HG03095 (cell line): ENCODE data around the gene DENND1A.
"Not testable (repeated sequence)": the region's sequence is repeated elsewhere in the genome, so short reads cannot be mapped to it uniquely, and the experiment has no call there.

Experiments used
- ATAC-seq: cut with Tn5 transposase; IDR thresholded peaks from one replicate; pipeline ENCODE4 v1.9.1; 2021; ENCODE audit warnings: moderate library complexity; ENCODE audit not compliant: unreplicated experiment

Gene DENND1A

GRCh38 chr9:123952641-123953495, 22.9 kb upstream of the DENND1A start:
- no peak for ATAC-seq

GRCh38 chr9:123948286-123948685, 18.4 kb upstream of the DENND1A start:
- ATAC-seq = no peak

GRCh38 chr9:123947326-123947725, 17.4 kb upstream of the DENND1A start:
- no peak for ATAC-seq

GRCh38 chr9:123946101-123946821, 16.3 kb upstream of the DENND1A start:
- no peak for ATAC-seq

GRCh38 chr9:123945532-123945931, 15.6 kb upstream of the DENND1A start:
- no peak for ATAC-seq

GRCh38 chr9:123944464-123944863, 14.5 kb upstream of the DENND1A start:
- not testable (repeated sequence) for ATAC-seq

- no peak for ATAC-seq
These were observed 13.7 kb upstream of the DENND1A start for GRCh38 chr9:123943671-123944070.

GRCh38 chr9:123942542-123942941, 12.6 kb upstream of the DENND1A start:
- no peak for ATAC-seq

GRCh38 chr9:123941524-123942070, 11.7 kb upstream of the DENND1A start:
- ATAC-seq = no peak

GRCh38 chr9:123940721-123941523, 11.0 kb upstream of the DENND1A start:
- ATAC-seq = no peak

GRCh38 chr9:123938401-123938800, 8.5 kb upstream of the DENND1A start:
- ATAC-seq = no peak

GRCh38 chr9:123936575-123936974, 6.6 kb upstream of the DENND1A start:
- ATAC-seq = not testable (repeated sequence)

- no peak for ATAC-seq
These were observed 3.7 kb upstream of the DENND1A start for GRCh38 chr9:123933440-123934212.

- peak; percentile 18 for ATAC-seq
These were observed 603 bp downstream of the DENND1A start for GRCh38 chr9:123929177-123929869.

GRCh38 chr9:123928533-123929176, 1.3 kb downstream of the DENND1A start:
- ATAC-seq = no peak

- ATAC-seq = no peak
These were observed 2.0 kb downstream of the DENND1A start for GRCh38 chr9:123927625-123928532.

GRCh38 chr9:123926941-123927340, 3.0 kb downstream of the DENND1A start:
- ATAC-seq = no peak

- ATAC-seq = no peak
These were observed 4.1 kb downstream of the DENND1A start for GRCh38 chr9:123925819-123926218.
